ENCODE results near the gene DEPDC5.

DEPDC5 gene

DNA sequence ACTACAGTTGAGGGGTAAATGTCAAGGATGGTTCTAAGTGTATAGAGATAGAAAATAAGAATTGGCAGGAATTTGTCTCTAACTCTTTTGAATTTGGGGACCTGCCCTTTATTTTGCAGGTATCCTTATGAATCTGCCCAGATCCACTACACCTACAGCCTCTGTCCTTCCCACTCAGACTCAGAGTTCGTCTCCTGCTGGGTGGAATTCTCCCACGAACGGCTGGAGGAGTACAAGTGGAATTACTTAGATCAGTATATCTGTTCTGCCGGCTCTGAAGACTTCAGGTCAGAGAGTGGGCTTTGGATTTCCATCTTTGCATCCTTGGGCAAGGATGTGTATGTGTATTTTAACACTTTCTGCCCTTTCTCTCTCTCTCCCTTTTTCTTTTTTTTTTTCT, 89.7 kb downstream of the DEPDC5 start:
- no peak for DNase-seq (ENCODE audit: low read depth, low spot score)
- H3K9ac ChIP-seq (ENCODE audit: insufficient read length) = no peak overlapping the region
- H3K4me3 ChIP-seq = no peak overlapping the region
- TF ChIP-seq EZH2 (IDR thresholded peaks at IDR 0.05) (no peak), FOXP2 (optimal IDR thresholded peaks at IDR 0.05; ENCODE audit: control extremely low read depth, extremely low read length, insufficient read depth) (no peak), POLR2AphosphoS5 (IDR thresholded peaks at IDR 0.05; ENCODE audit: borderline replicate concordance, low read depth, low read length) (no peak)
- no peak overlapping the region for H3K27ac ChIP-seq
- H3K9me3 ChIP-seq (ENCODE audit: low read depth, low read length) = no peaks in the 10 kb centered on the region
- H3K36me3 ChIP-seq (ENCODE audit: insufficient read depth, low read length) = peaks cover 37% of the 10 kb centered on the region

DNA sequence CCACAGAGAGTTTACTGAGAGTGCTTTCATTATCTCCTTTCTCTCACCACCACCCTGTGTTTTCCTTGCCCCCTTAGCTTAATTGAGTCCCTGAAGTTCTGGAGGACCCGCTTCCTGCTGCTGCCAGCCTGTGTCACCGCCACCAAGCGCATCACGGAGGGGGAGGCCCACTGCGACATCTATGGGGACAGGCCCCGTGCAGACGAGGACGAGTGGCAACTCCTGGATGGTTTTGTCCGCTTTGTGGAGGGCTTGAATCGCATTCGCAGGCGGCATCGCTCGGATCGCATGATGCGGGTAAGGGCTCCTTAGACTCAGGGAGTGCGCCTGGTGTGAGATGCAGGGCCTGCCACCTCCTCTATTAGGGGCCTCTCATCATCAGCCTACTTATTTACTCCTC, 91.1 kb downstream of the DEPDC5 start:
- no peak for DNase-seq (ENCODE audit: low read depth, low spot score)
- no peak overlapping the region for H3K27ac ChIP-seq
- H3K36me3 ChIP-seq (ENCODE audit: insufficient read depth, low read length) = peaks cover 46% of the 10 kb centered on the region
- H3K9ac ChIP-seq (ENCODE audit: insufficient read length) = no peak overlapping the region
- no peaks in the 10 kb centered on the region for H3K9me3 ChIP-seq (ENCODE audit: low read depth, low read length)
- no peak overlapping the region for H3K4me3 ChIP-seq
- TF ChIP-seq POLR2AphosphoS5 (IDR thresholded peaks at IDR 0.05; ENCODE audit: borderline replicate concordance, low read depth, low read length) (no peak), EZH2 (IDR thresholded peaks at IDR 0.05) (no peak), FOXP2 (optimal IDR thresholded peaks at IDR 0.05; ENCODE audit: control extremely low read depth, extremely low read length, insufficient read depth) (no peak)

DNA sequence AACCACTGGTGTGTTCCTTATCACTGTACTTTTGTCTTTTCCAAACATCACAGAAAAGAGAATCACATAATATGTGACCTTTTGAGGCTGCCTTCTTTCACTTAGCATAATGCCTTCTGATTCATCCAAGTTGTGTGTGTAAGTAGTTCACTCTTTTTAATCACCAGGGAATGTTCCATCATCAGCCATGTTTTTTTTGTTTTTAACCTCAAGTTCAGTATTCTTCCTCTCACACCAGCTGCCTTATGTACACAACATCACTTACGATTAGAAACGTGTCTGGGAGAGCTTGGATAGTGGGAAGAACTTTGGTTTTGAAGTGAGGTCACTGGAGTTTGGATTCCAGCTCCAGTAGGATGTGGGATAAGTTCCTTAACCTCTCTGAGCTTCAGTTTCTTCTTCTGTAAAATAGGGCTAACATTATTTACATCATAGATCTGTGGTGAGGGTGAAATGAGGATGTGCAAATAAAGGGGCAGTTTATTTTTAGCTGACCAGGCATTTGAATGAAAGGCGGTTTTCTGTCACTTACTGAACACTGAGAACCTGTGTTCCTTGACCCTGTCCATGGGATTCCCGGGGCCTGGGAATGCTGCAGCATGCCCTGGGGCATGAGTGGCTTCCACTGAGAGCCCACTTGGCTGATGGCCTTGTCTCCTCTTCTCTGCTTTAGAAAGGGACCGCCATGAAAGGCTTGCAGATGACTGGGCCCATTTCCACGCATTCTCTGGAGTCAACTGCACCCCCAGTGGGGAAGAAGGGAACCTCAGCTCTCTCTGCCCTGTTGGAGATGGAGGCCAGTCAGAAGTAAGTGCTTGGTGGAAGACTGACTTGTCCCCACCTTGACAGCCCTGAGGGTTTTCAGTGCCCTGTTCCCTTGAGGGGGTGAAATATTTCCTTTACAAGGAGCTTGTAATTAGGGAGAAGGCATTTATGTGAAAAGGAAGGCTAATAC, 92.6 kb downstream of the DEPDC5 start:
- Histone ChIP-seq H3K4me3 (no peak overlapping the region), H3K9ac (ENCODE audit: insufficient read length) (no peak overlapping the region), H3K27ac (no peak overlapping the region), H3K36me3 (ENCODE audit: insufficient read depth, low read length) (peaks cover 46% of the 10 kb centered on the region), H3K9me3 (ENCODE audit: low read depth, low read length) (no peaks in the 10 kb centered on the region)
- DNase-seq (ENCODE audit: low read depth, low spot score) = no peak
- TF ChIP-seq POLR2AphosphoS5 (IDR thresholded peaks at IDR 0.05; ENCODE audit: borderline replicate concordance, low read depth, low read length) (no peak), EZH2 (IDR thresholded peaks at IDR 0.05) (no peak), FOXP2 (optimal IDR thresholded peaks at IDR 0.05; ENCODE audit: control extremely low read depth, extremely low read length, insufficient read depth) (no peak)

DNA sequence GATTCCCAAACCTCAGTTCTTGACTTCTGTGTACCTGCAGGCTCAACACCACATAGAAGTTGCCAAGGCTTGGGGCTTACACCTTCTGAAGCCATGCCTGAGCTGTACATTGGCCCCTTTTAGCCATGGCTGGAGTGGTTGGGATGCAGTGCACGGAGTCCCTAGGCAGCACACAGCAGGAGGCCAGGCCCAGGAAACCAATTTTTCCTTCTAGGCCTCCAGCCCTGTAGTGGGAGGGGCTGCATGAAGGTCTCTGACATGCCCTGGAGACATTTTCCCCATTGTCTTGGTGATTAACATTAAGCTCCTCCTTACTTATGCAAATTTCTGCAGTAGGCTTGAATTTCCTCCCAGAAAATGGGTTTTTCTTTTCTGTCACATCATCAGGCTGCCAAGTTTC, 94.6 kb downstream of the DEPDC5 start:
- Histone ChIP-seq H3K27ac (no peak overlapping the region), H3K36me3 (ENCODE audit: insufficient read depth, low read length) (peaks cover 47% of the 10 kb centered on the region), H3K9ac (ENCODE audit: insufficient read length) (no peak overlapping the region), H3K9me3 (ENCODE audit: low read depth, low read length) (no peaks in the 10 kb centered on the region), H3K4me3 (no peak overlapping the region)
- no peak for DNase-seq (ENCODE audit: low read depth, low spot score)
- TF ChIP-seq FOXP2 (optimal IDR thresholded peaks at IDR 0.05; ENCODE audit: control extremely low read depth, extremely low read length, insufficient read depth) (no peak), POLR2AphosphoS5 (IDR thresholded peaks at IDR 0.05; ENCODE audit: borderline replicate concordance, low read depth, low read length) (no peak), EZH2 (IDR thresholded peaks at IDR 0.05) (no peak)

DNA sequence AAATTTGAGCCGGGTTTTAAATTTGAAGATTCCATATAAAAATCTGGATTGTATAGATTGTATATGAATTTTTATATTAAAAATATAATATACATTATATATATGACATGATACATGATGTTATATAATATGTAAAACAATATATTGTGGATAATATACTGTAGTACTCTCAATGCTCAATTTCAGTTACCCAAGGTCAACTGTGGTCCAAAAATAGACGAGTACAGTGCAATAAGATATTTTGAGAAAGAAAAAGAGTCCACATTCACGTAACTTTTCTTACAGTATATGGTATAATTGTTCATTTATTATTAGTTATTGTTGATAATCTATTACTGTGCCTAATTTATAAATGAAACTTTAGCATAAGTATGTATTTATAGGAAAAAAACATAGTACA, 96.3 kb downstream of the DEPDC5 start:
- Histone ChIP-seq H3K9ac (ENCODE audit: insufficient read length) (no peak overlapping the region), H3K4me3 (no peak overlapping the region), H3K27ac (no peak overlapping the region), H3K9me3 (ENCODE audit: low read depth, low read length) (no peaks in the 10 kb centered on the region), H3K36me3 (ENCODE audit: insufficient read depth, low read length) (peaks cover 48% of the 10 kb centered on the region)
- no peak for TF ChIP-seq POLR2AphosphoS5 (IDR thresholded peaks at IDR 0.05; ENCODE audit: borderline replicate concordance, low read depth, low read length)
- no peak for TF ChIP-seq EZH2 (IDR thresholded peaks at IDR 0.05)
- no peak for TF ChIP-seq FOXP2 (optimal IDR thresholded peaks at IDR 0.05; ENCODE audit: control extremely low read depth, extremely low read length, insufficient read depth)
- DNase-seq (ENCODE audit: low read depth, low spot score) = no peak

DNA sequence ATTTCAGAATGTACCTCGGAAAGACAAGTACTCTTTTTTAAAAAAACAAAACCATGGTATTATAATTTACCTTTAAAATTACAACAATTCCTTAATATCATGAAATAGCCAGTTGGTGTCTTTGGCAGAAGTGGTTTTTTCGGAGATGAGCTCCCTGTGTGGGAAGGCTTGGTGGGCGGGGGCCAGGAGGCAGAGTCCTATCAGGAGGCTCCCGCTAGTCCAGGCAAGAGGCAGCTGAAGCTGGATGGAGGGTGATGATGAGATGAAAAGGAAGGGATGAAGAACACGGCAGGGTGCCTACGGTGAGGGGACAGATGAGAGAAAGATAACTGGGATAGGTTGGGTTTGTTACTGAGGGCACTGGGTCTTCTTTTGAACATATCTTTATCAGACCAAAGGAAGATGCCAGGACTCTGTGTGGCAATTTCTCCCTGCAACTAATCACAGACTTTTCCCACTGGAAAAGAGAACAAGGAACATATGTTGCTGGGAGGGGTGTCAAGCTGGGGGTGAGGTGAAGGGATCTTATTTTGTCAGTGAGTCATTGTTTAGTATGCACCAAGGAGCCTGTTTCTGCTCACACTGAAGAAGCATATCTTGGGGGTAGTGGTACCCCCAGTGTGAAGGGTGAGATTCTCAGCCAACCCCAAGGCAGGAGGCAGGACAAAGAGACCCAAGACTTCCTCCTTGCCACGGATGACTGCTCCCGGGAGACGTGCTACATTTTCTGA, 99.0 kb downstream of the DEPDC5 start:
- Histone ChIP-seq H3K36me3 (ENCODE audit: insufficient read depth, low read length) (peaks cover 22% of the 10 kb centered on the region), H3K9ac (ENCODE audit: insufficient read length) (no peak overlapping the region), H3K9me3 (ENCODE audit: low read depth, low read length) (no peaks in the 10 kb centered on the region), H3K4me3 (no peak overlapping the region), H3K27ac (no peak overlapping the region)
- no peak for DNase-seq (ENCODE audit: low read depth, low spot score)
- TF ChIP-seq POLR2AphosphoS5 (IDR thresholded peaks at IDR 0.05; ENCODE audit: borderline replicate concordance, low read depth, low read length) (no peak), FOXP2 (optimal IDR thresholded peaks at IDR 0.05; ENCODE audit: control extremely low read depth, extremely low read length, insufficient read depth) (no peak), EZH2 (IDR thresholded peaks at IDR 0.05) (no peak)

DNA sequence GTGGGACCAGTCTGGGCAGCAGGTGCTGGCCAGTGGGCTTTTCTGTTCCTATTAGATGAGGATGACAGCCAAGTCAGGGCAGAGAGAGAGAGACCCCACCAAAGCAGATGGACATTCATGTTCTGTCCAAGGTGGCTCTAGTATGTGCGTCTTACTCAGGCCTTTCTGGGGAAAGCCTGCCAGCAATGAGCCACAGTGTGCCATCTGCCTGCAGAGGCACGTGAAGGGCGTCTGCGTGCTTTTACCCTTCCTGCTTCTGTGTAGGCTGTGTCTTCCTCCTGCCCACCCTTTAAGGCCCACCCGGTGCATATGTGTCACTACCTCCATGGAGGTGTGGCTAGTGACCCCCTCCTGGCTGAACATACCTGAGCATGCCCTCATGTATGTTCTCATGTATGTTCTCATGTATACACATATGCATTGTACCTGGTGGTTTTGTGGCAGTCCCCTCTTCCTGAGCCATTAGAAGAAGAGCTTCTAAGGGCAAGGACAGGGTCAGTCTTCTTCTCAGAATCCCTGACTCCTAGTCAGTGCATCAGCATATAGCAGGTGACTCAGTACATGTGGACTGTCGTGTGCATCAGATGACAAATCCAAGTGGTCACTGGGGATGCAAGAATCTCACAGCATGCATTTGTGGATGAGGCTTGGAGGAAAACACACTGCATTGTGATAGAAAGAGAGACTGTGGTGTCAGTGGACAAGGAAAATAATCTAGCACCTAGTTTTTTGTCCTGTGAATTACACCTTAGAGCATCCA, 100.1 kb downstream of the DEPDC5 start:
- TF ChIP-seq POLR2AphosphoS5 (IDR thresholded peaks at IDR 0.05; ENCODE audit: borderline replicate concordance, low read depth, low read length) (no peak), FOXP2 (optimal IDR thresholded peaks at IDR 0.05; ENCODE audit: control extremely low read depth, extremely low read length, insufficient read depth) (no peak), EZH2 (IDR thresholded peaks at IDR 0.05) (no peak)
- Histone ChIP-seq H3K36me3 (ENCODE audit: insufficient read depth, low read length) (peaks cover 12% of the 10 kb centered on the region; the same call in 1 of the 2 replicates), H3K9me3 (ENCODE audit: low read depth, low read length) (no peaks in the 10 kb centered on the region), H3K27ac (no peak overlapping the region), H3K4me3 (no peak overlapping the region), H3K9ac (ENCODE audit: insufficient read length) (no peak overlapping the region)
- DNase-seq (ENCODE audit: low read depth, low spot score) = no peak

DNA sequence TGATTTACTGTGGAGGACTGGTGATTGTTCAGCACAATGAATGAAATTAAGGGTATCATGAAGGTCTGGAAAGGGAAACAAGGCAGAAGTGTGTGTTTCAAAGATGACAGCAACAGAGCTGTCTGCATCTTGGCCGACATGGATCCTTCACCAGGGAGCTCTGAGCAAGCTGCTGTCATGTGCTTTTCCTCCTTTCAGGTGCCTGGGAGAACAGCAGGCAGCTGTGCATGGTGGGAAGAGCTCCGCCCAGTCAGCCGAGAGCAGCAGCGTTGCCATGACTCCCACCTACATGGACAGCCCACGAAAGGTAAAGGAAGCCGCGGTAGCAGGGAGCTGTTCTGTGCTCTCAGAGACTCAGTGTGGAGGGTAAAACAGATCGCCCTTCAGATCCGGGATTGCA, 103.4 kb downstream of the DEPDC5 start:
- no peak for TF ChIP-seq FOXP2 (optimal IDR thresholded peaks at IDR 0.05; ENCODE audit: control extremely low read depth, extremely low read length, insufficient read depth)
- TF ChIP-seq POLR2AphosphoS5 (IDR thresholded peaks at IDR 0.05; ENCODE audit: borderline replicate concordance, low read depth, low read length) = no peak
- TF ChIP-seq EZH2 (IDR thresholded peaks at IDR 0.05) = no peak
- no peak overlapping the region for H3K27ac ChIP-seq
- H3K9ac ChIP-seq (ENCODE audit: insufficient read length) = no peak overlapping the region
- peaks cover 6% of the 10 kb centered on the region; the same call in 1 of the 2 replicates for H3K36me3 ChIP-seq (ENCODE audit: insufficient read depth, low read length)
- H3K4me3 ChIP-seq = no peak overlapping the region
- H3K9me3 ChIP-seq (ENCODE audit: low read depth, low read length) = no peaks in the 10 kb centered on the region
- DNase-seq (ENCODE audit: low read depth, low spot score) = no peak

Measured in SK-N-MC (cell line).